Measurements from ENCODE around the gene NMNAT3. TPM values are rescaled to one million over a fixed set of nuclear protein-coding genes. Genes with fewer than 3 reads are reported as not detected.

The NMNAT3 gene
- total RNA-seq, 4 donors from 2014 or later: 9.5 to 17.2 (median 12.8) TPM

DNA sequence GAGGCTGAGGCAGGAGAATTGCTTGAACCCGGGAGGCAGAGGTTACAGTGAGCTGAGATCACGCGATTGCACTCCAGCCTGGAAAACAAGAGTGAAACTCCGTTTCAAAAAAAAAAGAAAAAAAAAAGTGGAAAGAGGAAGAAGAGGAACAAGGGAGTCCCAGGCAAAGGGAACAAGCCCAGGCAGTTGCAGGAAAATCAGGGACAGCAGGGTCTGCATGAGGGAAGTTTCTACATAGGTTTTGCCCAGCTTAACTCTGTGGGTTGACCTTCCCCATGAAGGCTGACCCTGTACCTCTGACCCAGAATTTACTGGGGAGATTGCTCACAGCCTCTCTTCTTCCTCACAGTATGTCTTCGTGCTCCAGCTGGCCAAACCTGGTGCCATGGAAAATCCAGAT, 150.5 kb downstream of the NMNAT3 start:
- no peak overlapping the region for H3K27ac ChIP-seq
- no peak for ATAC-seq
- TF ChIP-seq, protein P1, sequence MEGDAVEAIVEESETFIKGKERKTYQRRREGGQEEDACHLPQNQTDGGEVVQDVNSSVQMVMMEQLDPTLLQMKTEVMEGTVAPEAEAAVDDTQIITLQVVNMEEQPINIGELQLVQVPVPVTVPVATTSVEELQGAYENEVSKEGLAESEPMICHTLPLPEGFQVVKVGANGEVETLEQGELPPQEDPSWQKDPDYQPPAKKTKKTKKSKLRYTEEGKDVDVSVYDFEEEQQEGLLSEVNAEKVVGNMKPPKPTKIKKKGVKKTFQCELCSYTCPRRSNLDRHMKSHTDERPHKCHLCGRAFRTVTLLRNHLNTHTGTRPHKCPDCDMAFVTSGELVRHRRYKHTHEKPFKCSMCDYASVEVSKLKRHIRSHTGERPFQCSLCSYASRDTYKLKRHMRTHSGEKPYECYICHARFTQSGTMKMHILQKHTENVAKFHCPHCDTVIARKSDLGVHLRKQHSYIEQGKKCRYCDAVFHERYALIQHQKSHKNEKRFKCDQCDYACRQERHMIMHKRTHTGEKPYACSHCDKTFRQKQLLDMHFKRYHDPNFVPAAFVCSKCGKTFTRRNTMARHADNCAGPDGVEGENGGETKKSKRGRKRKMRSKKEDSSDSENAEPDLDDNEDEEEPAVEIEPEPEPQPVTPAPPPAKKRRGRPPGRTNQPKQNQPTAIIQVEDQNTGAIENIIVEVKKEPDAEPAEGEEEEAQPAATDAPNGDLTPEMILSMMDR (IDR thresholded peaks at IDR 0.05 in 4 of 5, conservative IDR thresholded peaks at IDR 0.05 in 1 of 5): no peak
- TF ChIP-seq POLR2A (IDR thresholded peaks at IDR 0.05): no peak

GRCh38 chr3:139526146-139526545, 151.6 kb downstream of the NMNAT3 start:
- TF ChIP-seq, protein P1 (IDR thresholded peaks at IDR 0.05 in 4 of 5, conservative IDR thresholded peaks at IDR 0.05 in 1 of 5): no peak
- TF ChIP-seq POLR2A (IDR thresholded peaks at IDR 0.05): no peak
- Histone ChIP-seq H3K9me3 (no peaks in the 10 kb centered on the region), H3K27me3 (no peaks in the 10 kb centered on the region), H3K36me3 (no peaks in the 10 kb centered on the region), H3K27ac (no peak overlapping the region), H3K4me1 (peaks cover 0 to 4% of the 10 kb centered on the region in 2 donors), H3K4me3 (no peak overlapping the region)
- ATAC-seq (no peak), DNase-seq (no peak)
- in situ Hi-C loops (cut with MboI; ENCODE audit: low sequenced_read_pairs in 4 of 4) (no loop called here), intact Hi-C loops (cut with DNase I; ENCODE audit: low total_unique reads) (no loop called here)

More for the DNA sequence above, 150.5 kb downstream of the NMNAT3 start:
- Histone ChIP-seq H3K4me1 (peaks cover 0 to 4% of the 10 kb centered on the region in 2 donors), H3K27me3 (no peaks in the 10 kb centered on the region), H3K9me3 (no peaks in the 10 kb centered on the region), H3K36me3 (no peaks in the 10 kb centered on the region), H3K4me3 (no peak overlapping the region)
- in situ Hi-C loops (cut with MboI; ENCODE audit: low sequenced_read_pairs in 4 of 4): no loop called here
- no peak for DNase-seq
- intact Hi-C loops (cut with DNase I; ENCODE audit: low total_unique reads): no loop called here

DNA sequence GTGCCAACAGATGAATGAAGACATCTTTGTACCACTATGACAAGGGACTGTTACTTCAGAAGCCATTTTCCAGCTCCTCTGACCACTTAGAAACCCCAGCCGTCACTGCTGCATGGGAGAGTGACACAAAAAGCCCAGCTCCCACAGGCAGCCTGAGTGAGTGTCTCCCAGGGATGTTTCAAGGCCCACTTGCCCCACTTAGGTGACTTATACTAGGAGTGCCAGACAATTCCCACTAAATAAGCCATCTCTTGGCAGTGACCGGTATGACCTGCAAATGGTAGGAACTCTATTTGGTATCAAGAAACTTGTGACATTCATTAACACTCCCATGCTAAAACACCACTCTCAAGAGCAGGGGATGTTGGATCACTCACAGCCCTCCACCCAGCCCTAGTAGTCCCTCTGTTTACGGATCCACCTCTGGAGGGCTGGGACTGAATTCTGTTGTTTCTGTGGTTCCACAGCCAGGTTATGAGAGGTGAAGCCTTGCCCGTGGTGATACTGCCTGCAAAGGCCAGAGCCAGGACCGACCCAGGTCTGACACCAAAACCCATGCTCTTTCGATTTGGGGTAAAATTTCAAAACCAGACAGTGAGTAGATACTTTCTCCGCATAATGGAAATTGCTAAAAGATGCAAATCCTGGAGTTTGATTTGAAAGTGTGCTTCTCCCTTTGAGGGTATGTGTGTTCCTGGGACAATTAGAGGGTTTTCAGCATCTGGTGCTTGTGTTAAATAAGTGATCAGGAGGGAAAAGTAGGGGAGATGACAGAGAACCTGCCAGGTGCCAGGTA, 152.7 kb downstream of the NMNAT3 start:
- Histone ChIP-seq H3K4me1 (peaks cover 0 to 4% of the 10 kb centered on the region in 2 donors), H3K4me3 (no peak overlapping the region), H3K9me3 (no peaks in the 10 kb centered on the region), H3K27me3 (no peaks in the 10 kb centered on the region), H3K27ac (no peak overlapping the region), H3K36me3 (no peaks in the 10 kb centered on the region)
- ATAC-seq: no peak
- DNase-seq: no peak
- in situ Hi-C loops (cut with MboI; ENCODE audit: low sequenced_read_pairs in 4 of 4) (no loop called here), intact Hi-C loops (cut with DNase I; ENCODE audit: low total_unique reads) (no loop called here)
- TF ChIP-seq, protein P1 (IDR thresholded peaks at IDR 0.05 in 4 of 5, conservative IDR thresholded peaks at IDR 0.05 in 1 of 5): no peak
- TF ChIP-seq POLR2A (IDR thresholded peaks at IDR 0.05): no peak

DNA sequence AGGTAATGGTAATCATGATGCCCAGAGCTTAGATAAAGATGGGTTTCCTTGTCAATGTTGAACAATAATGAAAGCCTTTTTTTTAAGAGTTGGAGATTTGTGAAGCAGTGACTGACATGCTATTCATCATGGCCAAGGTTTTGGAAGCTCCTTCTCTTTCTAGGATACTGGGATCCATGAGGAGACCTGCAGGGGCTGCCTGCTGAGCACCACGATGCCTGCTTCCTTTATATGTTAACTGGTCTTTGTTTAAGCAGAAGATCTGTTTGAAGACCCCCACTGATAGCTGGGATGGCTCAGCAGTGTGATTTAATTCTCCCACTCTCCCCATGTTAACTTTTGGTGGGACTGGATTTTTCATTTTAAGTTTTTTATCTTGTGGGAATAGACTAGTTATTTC, 154.1 kb downstream of the NMNAT3 start:
- ATAC-seq: no peak
- Histone ChIP-seq H3K36me3 (no peaks in the 10 kb centered on the region), H3K4me1 (peaks cover 0 to 12% of the 10 kb centered on the region in 2 donors), H3K4me3 (no peak overlapping the region), H3K27me3 (no peaks in the 10 kb centered on the region), H3K27ac (no peak overlapping the region), H3K9me3 (no peaks in the 10 kb centered on the region)
- in situ Hi-C loops (cut with MboI; ENCODE audit: low sequenced_read_pairs in 4 of 4): no loop called here
- DNase-seq: no peak
- intact Hi-C loops (cut with DNase I; ENCODE audit: low total_unique reads): no loop called here
- no peak for TF ChIP-seq POLR2A (IDR thresholded peaks at IDR 0.05)
- TF ChIP-seq, protein P1 (IDR thresholded peaks at IDR 0.05 in 4 of 5, conservative IDR thresholded peaks at IDR 0.05 in 1 of 5): no peak
